ENCODE results near the gene GPRC6A.

DNA sequence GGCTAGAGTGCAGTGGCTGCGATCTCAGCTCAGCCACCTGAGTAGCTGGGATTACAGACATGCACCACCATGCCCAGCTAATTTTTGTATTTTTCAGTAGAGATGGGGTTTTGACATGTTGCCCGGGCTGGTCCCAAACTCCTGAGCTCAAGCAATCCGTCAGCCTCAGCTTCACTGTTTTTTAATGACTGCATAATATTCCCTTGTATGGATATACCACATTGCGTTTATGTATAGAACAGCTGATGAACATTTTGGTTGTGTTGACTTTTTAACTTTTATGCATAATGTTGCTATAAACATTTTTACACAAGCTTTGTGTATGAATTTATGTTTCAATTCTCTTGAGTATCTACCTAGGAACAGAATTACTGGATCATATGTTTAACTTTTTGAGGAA, 43.9 kb upstream of the GPRC6A start:
- TF ChIP-seq POLR2AphosphoS5 (IDR thresholded peaks at IDR 0.05) (no peak), POLR2A (IDR thresholded peaks at IDR 0.05) (no peak), EP300 (IDR thresholded peaks at IDR 0.05) (no peak), CTCF (IDR thresholded peaks at IDR 0.05) (no peak)
